HG03159 (cell line): ENCODE data around the gene COL17A1.

Experiments
- ATAC-seq: cut with Tn5 transposase; IDR thresholded peaks from one replicate; pipeline ENCODE4 v1.9.1; 2021; ENCODE audit warnings: mild to moderate bottlenecking, moderate library complexity; ENCODE audit not compliant: unreplicated experiment

COL17A1 gene

DNA sequence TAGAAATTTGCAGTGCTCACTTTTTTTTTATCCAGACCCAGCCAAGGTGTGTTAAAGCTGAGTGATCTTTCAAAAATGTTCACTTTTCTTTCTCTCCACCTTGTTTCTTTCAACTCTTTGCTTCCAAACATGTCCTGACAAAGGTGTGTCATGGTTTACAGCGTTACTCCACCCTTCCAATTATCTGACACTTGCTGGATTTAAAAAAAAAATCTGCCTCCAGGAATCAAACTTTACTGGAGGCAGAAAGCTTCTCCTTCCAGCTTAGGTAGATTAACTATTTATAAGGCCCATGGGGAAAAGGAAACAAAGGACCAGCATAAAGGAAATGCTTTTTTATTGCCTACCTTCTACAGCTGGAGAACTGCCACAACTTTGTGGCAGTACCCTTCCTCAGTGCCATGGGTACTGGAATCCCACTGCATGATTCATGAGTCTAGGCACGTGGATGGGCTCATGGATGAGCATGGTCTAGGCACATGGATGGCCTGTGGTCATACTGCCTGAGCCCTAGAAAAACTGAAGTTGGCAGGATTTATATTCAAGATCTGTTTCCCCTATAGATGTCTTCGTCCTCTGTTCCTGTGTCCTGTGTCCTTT is at the start of gene COL17A1:
Gene COL17A1 (minus strand): TSS at position 80 of the 600 bp plus-strand sequence. CDS start 5,207 bp downstream, outside the sequence.
- no peak for ATAC-seq

DNA sequence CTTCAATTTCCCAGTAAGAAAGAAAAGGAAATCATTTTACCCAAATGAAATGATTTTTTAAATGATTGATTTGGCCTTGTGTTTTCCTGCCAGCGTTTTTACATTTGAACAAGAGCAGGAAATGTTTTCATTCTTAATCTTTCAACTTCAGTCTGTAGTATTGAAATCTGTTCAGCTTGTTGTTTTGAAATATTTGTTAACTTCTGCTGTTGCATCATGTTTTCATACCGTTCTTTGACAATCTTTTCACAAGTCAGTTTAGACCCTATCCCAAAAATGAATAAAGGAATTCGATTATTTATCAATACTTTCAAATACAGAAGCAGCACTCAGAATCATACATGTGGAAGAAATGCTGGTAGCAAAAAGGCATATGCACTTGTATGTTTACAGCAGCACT is 44.4 kb upstream of the COL17A1 start:
- ATAC-seq = no peak

DNA sequence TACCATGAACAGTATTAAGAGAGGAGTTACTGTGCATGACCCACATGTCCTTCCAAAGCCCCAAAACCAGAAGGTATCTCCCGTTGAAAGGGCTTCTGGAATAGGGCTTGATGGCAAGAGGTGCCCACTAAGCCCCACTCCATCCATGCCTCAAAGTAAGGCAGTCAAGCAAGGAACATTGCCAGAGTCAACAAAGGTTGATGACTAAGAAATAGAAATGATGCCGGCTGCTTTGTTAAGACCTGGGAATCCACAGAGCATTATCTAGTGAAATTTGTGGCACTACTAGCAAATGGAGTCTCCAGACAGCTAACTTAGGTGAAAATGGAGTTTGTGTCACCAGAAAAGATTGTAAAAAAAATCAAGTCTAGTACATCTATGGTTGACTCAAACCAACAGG is 42.5 kb upstream of the COL17A1 start:
- no peak for ATAC-seq

DNA sequence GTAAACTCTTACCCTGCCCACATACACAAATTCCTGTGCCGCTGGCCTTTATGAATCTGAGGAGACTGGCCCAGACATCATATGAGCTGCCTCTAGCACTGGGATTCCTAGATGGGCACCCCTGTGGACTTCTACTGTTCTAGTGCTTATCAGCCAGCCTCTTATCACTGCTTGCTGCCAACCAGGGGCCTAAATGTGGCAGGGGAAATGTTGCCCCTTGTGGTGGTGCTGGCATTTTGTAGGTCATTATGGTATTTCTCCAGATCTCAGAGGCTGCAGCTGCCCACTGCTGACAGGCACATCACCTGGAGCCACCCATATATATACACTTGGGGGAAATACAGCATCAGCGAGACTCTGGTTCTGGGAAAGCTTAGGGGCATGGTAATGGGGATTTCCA is 41.7 kb upstream of the COL17A1 start:
- ATAC-seq = no peak

DNA sequence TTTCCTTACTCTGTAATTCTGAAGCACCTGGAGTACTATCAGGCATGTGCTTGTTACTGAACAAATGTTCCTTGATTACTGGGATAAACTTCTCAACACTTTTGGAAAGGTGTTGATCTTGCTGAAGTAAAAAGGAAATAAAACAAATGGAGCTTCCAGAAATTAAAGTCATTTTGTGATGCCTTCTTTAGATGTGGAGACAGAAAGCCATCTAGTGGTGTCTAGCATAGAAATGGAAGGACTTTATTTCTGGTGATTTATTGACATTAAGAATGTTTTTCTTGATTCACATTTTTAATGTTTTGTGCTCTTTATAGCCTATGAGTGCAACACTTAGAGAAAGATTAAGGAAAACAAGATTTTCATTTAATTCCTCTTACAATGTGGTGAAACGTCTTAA is 37.7 kb upstream of the COL17A1 start:
- ATAC-seq = no peak

DNA sequence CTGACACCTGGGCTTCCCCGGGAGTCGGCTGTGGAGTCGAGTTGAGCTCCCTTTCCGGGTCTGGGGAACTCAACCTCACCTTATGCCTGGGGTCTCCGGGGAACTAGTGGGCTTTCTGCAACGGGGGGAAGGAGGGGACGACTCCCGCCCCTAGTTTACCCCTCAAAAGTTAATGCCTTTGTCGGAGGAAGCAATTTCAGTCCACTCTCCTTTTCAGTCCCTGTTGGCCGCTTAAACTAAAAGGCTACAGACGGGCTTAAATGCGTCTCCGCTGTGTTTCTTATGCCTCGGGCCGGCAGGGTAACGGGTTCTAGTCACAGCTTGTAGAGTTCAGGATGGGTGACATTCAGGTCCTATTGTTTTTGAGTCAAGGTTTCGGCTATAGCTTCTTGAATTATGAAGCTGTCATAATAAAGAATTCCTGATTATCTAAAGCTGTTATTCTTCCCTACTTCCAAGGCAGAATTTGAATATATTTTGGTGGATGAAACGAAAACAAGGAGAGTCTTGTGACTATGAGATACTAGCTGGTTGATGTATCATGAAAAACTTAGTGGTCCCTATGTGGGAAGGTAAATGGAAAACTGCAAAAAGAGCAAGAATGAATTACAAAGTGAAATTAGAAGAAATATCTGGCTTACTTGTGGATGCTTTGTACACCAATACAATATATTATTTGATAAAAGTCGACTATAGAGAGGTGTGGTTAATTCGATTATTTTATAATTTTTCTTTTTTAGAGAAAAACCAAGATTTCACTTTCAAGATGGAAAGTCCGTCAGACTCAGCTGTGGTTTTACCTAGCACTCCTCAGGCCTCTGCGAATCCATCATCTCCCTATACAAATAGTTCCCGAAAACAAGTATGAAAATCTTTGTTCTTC is 36.8 kb upstream of the COL17A1 start:
- ATAC-seq = peak; percentile 0

DNA sequence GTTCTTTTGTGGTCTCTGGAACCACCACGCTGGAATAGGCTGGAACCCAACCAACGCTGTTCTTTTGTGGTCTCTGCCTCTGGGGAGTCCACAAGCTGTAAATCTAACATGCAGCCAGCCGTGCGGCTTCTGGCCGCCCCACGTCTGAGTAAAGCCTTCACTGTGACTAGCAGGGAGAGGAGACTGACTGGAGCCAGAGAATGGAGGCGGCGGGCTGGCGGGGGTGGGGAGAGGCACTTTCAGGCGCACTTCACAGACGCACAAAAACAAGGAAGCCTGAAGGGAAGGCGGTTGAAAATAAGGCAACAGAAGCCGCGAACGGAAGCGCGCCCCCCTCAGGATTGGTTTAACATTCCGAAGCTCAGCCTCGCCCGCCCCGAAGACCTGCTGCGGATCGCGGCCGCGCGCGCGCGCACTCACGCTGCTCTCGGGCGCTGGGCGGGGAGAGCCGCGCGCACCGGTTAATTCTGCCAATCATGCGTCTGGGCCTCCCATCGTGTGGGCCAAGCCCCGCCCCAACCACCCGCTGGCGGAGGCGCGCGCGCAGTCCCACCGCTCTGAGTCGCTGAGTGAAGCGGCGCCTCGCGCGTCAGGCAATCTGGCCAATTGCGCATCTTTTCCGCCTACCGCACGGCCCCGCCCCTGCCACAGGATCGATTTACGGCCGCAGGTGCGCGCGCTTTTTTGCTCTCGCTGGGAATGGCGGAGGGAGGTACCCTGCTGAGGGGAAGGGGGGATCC is 36.0 kb upstream of the COL17A1 start, which contains the start of gene SFR1:
Gene SFR1 (plus strand): TSS at position 687 of the 740 bp plus-strand sequence. CDS start 13 bp downstream, at position 700.
- peak; percentile 90 for ATAC-seq

DNA sequence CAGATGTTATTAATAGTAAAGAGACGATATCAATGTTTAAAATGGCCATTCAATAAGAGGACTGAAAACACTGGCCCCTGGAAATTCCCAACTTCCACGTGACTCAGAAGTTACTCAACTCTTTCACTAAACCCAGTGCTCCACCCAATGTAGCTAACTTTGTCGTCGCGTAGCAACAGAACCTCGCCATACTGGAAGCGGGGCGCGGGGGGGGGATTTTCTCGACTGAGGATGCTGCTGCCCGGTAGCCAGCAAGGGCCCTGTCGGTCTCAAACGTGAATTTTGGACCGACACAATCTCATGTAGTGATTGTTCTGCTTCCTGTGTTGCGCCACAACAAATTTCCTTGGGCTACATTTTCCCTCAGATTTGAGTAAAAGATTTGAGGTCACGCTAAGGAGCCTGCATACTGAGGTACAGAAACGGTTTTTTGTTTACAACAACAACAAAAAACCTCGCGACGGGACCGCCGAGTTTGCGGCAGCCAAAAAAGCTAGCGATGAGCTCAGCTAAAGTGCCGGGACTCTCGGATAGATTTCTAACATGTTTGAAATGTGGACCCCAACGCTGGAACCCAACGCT is 35.3 kb upstream of the COL17A1 start:
- peak; percentile 43 for ATAC-seq

DNA sequence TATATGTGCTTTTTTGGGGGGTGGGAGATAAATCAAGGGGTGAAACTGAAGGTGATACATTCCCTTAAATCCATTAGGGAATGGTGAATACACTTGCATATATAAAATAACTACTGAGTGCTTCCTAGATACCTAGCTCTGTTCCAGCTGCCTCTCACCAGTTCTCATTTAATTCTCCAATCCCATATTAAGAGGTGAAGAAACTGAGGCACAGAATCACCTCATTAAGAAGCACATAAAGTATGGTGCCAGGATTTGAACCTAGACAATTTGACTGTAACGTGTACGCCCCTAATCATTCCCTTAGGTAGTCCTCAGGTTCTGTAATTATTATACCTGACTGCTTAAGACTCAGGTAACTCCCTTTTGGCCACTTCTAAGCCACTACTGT is 34.8 kb upstream of the COL17A1 start:
- no peak for ATAC-seq

DNA sequence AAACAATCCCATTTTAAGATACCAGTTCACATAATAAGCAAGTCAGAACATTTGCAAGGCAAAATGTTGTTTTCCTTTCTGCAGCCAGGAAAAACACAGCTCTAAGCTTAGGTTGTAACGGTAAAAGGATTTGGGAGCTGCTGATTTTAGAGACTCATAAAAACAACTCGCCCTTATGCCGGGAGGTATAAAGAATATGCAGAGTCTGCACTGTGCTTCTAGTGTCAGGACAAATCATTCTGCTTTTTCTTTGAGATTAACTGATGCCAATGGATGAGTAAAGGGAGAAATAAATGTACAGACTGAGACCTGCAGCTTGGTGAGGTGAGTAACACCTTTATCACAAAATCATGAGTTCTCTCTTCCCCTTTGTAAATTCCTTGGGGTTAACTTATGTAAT is 34.3 kb upstream of the COL17A1 start:
- no peak for ATAC-seq

DNA sequence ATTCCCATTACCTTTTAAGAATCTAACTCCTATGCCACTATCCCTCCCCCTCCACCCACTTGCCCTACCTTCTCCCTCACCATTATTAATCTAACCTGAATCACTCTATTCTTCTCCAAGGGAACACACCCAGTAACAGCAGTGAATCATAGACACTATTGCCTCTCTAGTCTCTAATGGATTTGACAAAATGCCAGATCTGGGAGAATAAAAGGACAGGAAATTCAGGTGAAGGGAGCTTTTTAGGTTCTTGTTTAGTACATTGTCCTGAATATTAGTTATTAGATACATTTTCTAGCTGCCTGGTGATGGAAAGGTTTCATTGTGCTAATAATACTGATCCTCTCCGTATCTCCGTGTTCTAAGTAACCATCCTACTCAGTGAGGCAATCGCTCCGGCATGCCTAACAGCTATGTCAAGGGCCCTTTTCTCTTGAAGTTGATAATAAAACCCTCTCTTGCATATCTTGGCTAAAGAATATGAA is 32.2 kb upstream of the COL17A1 start:
- ATAC-seq = no peak

DNA sequence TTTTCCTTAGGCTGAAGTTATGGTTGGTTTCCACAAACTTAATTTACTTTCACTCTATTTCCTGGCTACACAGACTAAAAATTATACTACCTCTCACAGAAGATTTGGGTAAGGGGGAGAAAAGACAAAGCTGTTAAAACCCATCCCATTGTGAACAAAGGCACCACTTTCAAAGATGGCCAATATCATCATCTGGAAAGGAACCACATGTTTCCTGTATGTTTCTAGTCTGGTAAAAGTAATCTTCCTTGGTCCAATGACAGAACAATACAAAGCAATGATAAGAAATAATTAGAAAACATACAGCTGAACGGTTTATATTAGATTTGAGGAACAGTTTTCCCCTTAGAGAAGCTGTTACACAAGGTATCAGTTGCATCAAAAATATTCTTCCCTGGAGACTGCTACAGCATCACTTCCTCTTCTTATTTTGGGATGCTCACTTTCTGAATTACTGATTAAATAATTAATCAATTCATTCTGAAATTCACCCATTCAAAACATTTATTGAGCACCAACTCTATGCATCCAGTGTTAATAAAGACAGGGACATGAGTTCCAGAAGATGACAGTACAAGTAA is 27.8 kb upstream of the COL17A1 start:
- no peak for ATAC-seq

DNA sequence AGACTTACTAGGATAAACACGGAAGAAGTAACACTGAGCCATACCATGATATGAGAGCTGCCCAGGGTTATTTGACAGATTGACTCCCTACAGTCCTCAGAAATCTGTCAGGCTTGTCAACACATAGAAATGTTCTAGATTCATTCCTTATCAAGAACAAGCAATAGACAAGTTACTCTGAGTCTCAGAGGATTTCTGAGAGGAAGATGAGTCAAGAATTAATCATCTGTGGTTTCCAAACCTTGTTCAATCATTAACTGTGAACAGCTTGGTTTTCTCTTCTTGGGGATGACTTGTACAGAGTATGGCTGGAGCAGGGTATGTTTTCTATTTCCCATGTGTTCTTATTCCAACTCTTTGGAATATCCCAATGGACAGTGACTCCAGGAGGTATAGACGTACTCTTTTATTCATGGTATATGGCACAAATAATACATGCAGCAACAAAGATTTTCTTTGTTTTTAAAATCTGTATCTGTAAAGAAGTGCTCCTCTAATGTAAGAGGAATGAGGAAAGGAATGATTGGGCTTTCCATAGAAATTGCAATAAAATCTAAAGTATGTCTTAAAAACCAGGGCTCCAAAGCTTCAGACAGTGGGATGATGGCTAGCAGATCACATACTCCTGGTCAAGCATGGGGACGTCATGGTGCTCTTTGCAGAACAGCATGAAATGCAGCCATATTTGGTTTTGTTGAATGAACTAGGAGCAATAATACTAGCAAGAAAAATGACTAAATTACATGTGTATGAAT is 24.4 kb upstream of the COL17A1 start:
- peak; percentile 81 for ATAC-seq

DNA sequence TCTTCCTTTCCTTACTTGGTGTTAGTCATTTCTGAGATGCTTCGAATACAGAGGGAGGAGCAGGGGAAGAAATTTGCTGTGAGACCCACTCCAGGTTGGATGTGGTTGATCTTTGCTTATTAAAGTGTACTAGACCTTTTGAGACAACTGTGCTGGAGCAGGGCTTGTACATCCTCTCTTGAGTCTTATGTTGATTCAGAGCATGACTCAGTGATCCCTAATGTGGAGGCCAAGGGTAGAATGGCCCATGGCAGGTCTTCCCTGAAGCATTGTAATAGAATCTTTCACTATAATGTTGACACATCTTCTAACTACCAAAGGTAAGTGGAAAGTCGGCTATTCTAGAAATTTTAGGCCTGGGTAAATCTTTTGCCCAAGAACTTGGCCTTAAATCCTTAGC is 19.2 kb upstream of the COL17A1 start:
- ATAC-seq = no peak

DNA sequence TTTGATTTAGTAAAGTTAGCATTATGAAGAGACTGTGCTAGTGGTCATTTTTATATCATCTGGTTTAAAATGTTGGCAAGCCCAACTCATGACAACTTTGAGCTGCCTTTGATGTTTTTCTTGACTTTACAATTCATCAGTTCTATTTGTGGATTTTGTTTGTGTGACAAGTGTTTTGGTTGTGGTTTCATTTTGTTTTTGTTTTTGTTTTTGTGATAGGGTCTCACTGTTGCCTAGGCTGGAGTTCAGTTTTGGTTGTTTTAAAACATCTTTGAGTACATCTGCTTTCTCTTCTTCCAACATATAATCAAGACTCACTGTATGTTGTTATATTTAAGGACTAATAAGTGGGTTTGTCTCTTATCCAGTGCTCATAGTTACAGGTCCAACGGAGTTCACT is 18.7 kb upstream of the COL17A1 start:
- no peak for ATAC-seq

DNA sequence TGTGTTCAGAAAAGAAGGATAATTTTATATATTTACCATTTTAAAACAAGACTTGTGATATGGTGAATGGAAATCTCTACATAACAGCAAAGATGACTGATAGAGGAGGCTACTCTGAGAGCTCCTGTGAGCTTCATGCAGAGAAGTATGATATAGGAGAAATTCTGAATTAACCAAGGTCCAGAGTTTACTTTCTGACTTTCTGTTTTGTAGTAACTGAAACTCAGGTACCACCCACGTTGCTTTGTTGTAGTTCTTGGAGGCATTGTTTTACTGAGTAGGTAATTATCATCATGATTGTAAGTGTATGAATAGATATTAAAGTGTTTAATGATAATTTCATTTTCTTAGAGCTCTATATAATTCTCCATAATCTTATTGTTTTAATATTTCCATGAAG is 18.3 kb upstream of the COL17A1 start:
- no peak for ATAC-seq

DNA sequence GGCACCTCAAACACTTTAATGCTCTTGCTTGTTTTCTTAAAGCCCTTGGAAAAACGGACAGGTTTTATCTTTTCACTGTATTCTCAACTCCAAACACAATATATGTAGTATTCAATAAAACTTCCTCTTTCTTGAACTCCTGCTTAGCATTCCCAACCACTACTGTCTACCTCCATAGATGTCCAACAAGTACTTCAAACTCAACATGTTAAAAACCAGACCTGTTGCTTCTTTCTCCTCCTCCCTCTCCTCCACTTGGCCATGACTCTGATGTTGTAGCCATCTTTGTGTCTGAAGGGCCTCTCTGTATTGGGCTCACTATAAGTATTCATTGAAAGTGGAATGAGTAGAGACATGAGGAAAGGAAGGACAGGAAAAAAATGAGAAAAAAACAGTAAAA is 16.2 kb upstream of the COL17A1 start:
- ATAC-seq = no peak

DNA sequence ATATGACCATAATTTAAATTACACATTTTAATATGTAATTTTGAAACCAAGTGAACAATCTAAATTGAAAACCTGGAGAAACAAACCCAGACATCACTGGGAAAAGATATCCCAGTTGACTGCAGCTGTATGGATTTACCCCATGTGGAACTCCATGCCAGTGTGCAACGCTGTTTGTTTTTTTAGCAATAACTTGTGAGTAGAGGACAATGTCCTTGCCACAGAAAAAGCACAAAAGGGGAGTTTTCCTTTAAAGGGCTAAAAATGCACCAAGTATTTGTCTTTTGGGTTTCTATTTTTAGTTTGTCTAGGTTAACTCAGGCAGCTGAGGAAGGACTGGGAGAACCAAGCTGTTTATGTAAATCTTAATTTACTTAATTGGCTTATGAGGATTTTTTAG is 15.1 kb upstream of the COL17A1 start:
- ATAC-seq = no peak

DNA sequence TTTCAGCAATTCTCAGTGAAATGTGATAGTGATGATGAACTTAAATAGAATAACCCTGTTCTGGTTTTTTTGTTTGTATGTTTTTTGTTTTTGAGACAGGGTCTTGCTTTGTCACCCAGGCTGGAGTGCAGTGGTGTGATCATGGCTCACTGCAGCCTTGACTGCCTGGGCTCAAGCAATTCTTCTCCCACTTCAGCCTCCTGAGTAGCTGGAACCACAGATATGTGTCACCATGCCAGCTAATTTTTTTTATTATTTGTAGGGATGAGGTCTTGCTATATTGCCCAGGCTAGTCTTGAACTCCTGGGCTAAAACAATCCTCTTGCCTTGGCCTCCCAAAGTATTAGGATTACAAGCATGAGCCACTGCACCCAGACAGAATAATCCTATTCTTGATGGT is 14.3 kb upstream of the COL17A1 start:
- no peak for ATAC-seq

DNA sequence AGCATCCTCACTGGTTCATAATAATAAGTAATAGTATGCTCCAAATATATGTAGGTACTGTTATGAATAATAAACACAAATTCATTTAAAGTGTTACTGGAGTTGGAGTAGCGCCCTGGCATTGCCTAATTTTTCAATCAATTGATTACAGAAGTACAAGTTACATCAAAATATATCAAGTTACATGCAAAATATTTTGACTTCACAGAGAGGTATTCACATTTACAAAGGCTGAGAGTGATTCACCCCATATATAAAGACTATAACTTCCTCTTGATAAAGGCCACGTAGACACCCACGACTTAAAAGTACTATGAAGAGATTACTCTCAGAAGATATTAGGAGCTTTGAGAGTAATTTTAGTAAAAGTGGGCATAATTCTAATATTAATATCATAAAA is 13.6 kb upstream of the COL17A1 start:
- ATAC-seq = no peak
